Transverse colon (tissue), 4 donors: ENCODE data around the gene RBSN. TPM values are rescaled to one million over a fixed set of nuclear protein-coding genes. Genes with fewer than 3 reads are reported as not detected.
A peak's percentile ranks its signal among the peaks of the same experiment; 100 is the strongest.

Experiments
- DNase-seq: peaks from one replicate; pipeline ENCODE4 v3.0.0-alpha.2; 2019
- H3K27ac ChIP-seq, 4 donors: fragments of 200-600 bp; sonication (generic); 2 replicates each; pipeline ENCODE4 v1.5.1; 2016 to 2018; ENCODE audit warnings: inconsistent platforms in 4 of 4
- H3K27me3 ChIP-seq: fragments of 200-600 bp; sonication (generic); 2 replicates; pipeline ENCODE4 v1.5.1; 2017; ENCODE audit warnings: inconsistent platforms
- H3K36me3 ChIP-seq, 4 donors: fragments of 200-600 bp; sonication (generic); 2 replicates each; pipeline ENCODE4 v1.5.1; 2017 to 2019; ENCODE audit warnings: inconsistent platforms in 4 of 4
- H3K4me1 ChIP-seq, 4 donors: fragments of 200-600 bp; sonication (generic); 2 replicates each; pipeline ENCODE4 v1.5.1; 2017 to 2020; ENCODE audit warnings: inconsistent platforms in 4 of 4
- H3K4me3 ChIP-seq, 4 donors: fragments of 200-600 bp; sonication (generic); 1 replicate in 1 of 4; 2 replicates in 3 of 4; pipeline versions ENCODE4 v1.5.1 to v1.6.1; 2017 to 2019; ENCODE audit warnings: inconsistent platforms in 4 of 4
- H3K9me3 ChIP-seq, 2 donors: fragments of 200-600 bp; sonication (generic); 2 replicates each; pipeline ENCODE4 v1.5.1; 2017 to 2019; ENCODE audit warnings: inconsistent platforms in 2 of 2
- CTCF ChIP-seq, 5 experiments: fragments of 200-600 bp in 3 of 5; fragments of 450-650 bp in 2 of 5; sonication (generic) in 3 of 5; IDR thresholded peaks; 1 replicate in 2 of 5; 2 replicates in 3 of 5; pipeline ENCODE4 v1.5.1; 2016 to 2017; ENCODE audit warnings: antibody characterized with exemption in 5 of 5, inconsistent platforms in 3 of 5, mild to moderate bottlenecking in 2 of 5, moderate library complexity in 1 of 5
- EP300 ChIP-seq: sonication (generic); formaldehyde crosslinking; IDR thresholded peaks from one replicate; pipeline ENCODE4 v1.6.1; 2017; ENCODE audit warnings: antibody characterized with exemption, low read depth
- POLR2A ChIP-seq: fragments of 450-650 bp; IDR thresholded peaks from one replicate; pipeline ENCODE4 v1.6.1; 2016; ENCODE audit warnings: antibody characterized with exemption, mild to moderate bottlenecking, moderate library complexity
- POLR2AphosphoS5 ChIP-seq, 3 donors: sonication (generic); formaldehyde crosslinking; IDR thresholded peaks; one replicate each; pipeline ENCODE4 v1.6.1; 2016; ENCODE audit warnings: antibody characterized with exemption in 3 of 3
- WGBS, 2 donors: methylation state at CpG; one replicate each; pipeline ENCODE4 v1.1.5; 2018; ENCODE audit warnings: low coverage in 1 of 2; 5-methylcytosine and 5-hydroxymethylcytosine counted together
- in situ Hi-C, 4 donors: fragments of 200-750 bp; cut with MboI; loops; one replicate each; pipeline versions ENCODE4 v1.15.0 to v1.15.1; 2017; ENCODE audit warnings: low sequenced_read_pairs in 3 of 4, low pct_ligation_motif_present in 1 of 4, low pct_unique_long_range_greater_than_20kb in 1 of 4
- intact Hi-C: fragments of 100-400 bp; cut with DNase I; formaldehyde crosslinking; loops from one replicate; pipeline ENCODE4 v1.15.1; 2023; ENCODE audit warnings: low total_unique reads
- total RNA-seq, 4 donors: library from RNA; depleted of rRNA; stranded (reverse); fragments of >200 nt; gene quantifications; one replicate each; pipeline ENCODE4 v1.1.0, GENCODE V29; 2016

Gene RBSN
- total RNA-seq, 4 donors from 2014 or later, result 18.0 to 37.6 (median 24.0) TPM

DNA sequence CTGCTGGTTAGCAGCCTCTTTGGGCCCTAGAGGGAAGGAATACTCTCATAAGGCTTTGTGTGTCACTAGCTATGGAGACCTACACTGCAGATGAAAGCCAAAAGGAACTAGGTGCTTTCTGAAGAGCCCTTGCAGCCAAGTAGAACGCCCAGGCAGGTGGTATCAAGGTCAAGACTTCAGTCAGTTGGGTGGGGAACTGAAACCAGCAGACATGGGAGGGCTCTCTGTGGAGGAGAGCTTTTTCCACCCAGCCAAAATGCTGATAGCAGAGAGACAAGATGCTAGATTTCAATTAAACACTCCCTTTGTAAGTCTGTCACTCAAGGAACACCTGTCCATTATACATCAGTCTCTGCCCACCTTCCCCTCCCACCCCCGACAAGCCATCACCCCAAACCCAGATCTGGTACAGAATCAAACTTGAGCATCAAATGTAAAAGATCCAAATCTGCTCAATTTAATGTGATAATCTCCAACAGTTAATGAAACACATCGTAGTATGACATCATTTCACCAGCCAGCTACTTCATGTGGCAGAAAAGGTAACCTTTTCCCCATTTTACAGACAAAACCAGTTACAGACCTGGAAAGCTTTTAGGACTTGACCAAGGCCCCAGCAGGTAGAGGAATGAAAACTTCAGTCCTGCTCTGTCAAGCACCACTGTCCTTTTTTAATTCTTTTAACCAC, 48.4 kb downstream of the RBSN start:
- no peaks in the 10 kb centered on the region for H3K9me3 ChIP-seq
- no peak for TF ChIP-seq POLR2AphosphoS5 (IDR thresholded peaks at IDR 0.05)
- no peak for TF ChIP-seq EP300
- no peak for TF ChIP-seq POLR2A
- no peak for TF ChIP-seq CTCF (IDR thresholded peaks at IDR 0.05)
- H3K27me3 ChIP-seq, result no peaks in the 10 kb centered on the region
- no peak overlapping the region for H3K4me3 ChIP-seq
- no peaks in the 10 kb centered on the region for H3K4me1 ChIP-seq
- 59 to 73% methylated on average over 3 of the region's 3 CpGs for WGBS, 2 donors
- DNase-seq, result peak; percentile 19
- intact Hi-C loops (no loop called here), in situ Hi-C loops (loop anchor here in 2 of 4 donors (25.0 kb wide), 1 partner anchor 388 kb away; the partner anchor contains the start of gene CCDC174 (in 2 of the 2))
- H3K27ac ChIP-seq, result no peak overlapping the region
- peaks cover 0 to 38% (median 15%) of the 10 kb centered on the region in 4 donors for H3K36me3 ChIP-seq

DNA sequence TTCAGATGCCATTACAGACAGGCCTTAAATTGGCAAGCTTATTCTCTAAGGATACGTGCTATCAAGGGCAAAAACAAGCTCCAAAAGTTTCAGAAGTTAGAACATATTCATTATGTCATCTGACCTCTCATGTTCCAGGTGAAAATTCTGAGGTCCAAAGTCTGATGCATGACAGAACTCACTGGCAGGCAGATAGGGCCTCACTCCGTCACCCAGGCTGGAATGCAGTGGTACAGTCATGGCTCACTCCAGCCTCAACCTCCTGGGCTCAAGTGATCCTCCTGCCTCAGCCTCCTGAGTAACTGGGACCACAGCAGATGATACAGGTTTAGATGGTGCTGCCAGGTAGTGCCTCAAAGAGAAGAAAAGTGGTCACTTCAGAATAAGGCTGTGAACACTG, 49.4 kb downstream of the RBSN start:
- 88% methylated on average over 2 of the region's 2 CpGs; no CpG with 5 or more reads in 1 of the 2 donors for WGBS, 2 donors
- no peaks in the 10 kb centered on the region for H3K27me3 ChIP-seq
- intact Hi-C loops, result no loop called here
- no peak overlapping the region for H3K27ac ChIP-seq
- H3K36me3 ChIP-seq, result peaks cover 0 to 46% (median 18%) of the 10 kb centered on the region in 4 donors
- no peak for TF ChIP-seq CTCF (IDR thresholded peaks at IDR 0.05)
- no peak for TF ChIP-seq EP300
- no peak for TF ChIP-seq POLR2AphosphoS5 (IDR thresholded peaks at IDR 0.05)
- TF ChIP-seq POLR2A, result no peak
- no peaks in the 10 kb centered on the region for H3K9me3 ChIP-seq
- in situ Hi-C loops, result loop anchor here in 1 of 4 donors (25.0 kb wide), 1 partner anchor 387 kb away; the partner anchor contains the start of gene CCDC174
- no peak overlapping the region for H3K4me3 ChIP-seq
- H3K4me1 ChIP-seq, result no peaks in the 10 kb centered on the region
- DNase-seq, result no peak

DNA sequence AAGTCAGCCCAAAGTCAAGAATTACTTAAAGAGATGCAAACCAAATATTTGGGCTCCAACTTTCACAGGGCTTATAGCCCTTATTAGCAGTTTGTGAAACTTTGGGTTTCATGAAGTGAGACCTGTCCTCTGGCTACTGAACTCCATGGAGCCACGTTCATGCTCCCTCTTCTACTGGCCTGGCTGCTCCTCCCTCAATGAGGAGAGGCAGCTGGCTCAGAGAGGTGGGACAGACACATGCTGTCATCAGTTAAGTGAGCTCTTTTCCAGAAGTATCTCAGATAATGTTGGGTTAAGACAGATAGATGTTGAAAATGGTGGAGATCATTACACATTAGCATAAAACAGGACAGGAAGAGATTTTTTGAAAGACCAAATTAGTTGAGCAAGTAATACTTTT, 53.3 kb downstream of the RBSN start:
- TF ChIP-seq CTCF (IDR thresholded peaks at IDR 0.05), result no peak
- TF ChIP-seq EP300, result no peak
- in situ Hi-C loops, result loop anchor here in 1 of 4 donors (25.0 kb wide), 1 partner anchor 383 kb away; the partner anchor contains the start of gene CCDC174

GRCh38 chr3:15044326-15044725, 54.6 kb downstream of the RBSN start:
- intact Hi-C loops (no loop called here), in situ Hi-C loops (loop anchor here in 1 of 4 donors (25.0 kb wide), 1 partner anchor 382 kb away; the partner anchor contains the start of gene CCDC174)
- no peaks in the 10 kb centered on the region for H3K4me1 ChIP-seq
- H3K9me3 ChIP-seq, result no peaks in the 10 kb centered on the region
- no peak overlapping the region for H3K4me3 ChIP-seq
- H3K27me3 ChIP-seq, result no peaks in the 10 kb centered on the region
- WGBS, 2 donors, result 66 to 73% methylated on average over 4 to 7 of the region's 7 CpGs
- no peak for TF ChIP-seq POLR2AphosphoS5 (IDR thresholded peaks at IDR 0.05)
- peaks cover 0 to 71% (median 34%) of the 10 kb centered on the region in 4 donors for H3K36me3 ChIP-seq
- H3K27ac ChIP-seq, result no peak overlapping the region
- no peak for DNase-seq

More for the DNA sequence above, 53.3 kb downstream of the RBSN start:
- peaks cover 0 to 72% (median 36%) of the 10 kb centered on the region in 4 donors for H3K36me3 ChIP-seq
- no peak overlapping the region for H3K27ac ChIP-seq
- no peaks in the 10 kb centered on the region for H3K27me3 ChIP-seq
- no peak for DNase-seq
- H3K9me3 ChIP-seq, result no peaks in the 10 kb centered on the region
- H3K4me1 ChIP-seq, result no peaks in the 10 kb centered on the region
- 79% methylated on average over 1 of the region's 1 CpG; no CpG with 5 or more reads in 1 of the 2 donors for WGBS, 2 donors
- intact Hi-C loops, result no loop called here
- H3K4me3 ChIP-seq, result no peak overlapping the region
